ENCODE measurements around the gene ACTA2. TPM values are rescaled to one million over a fixed set of nuclear protein-coding genes. Genes with fewer than 3 reads are reported as not detected.

ACTA2 gene
- total RNA-seq, 1 donor from 2014 or later: 2.4 TPM

- no peak for TF ChIP-seq CTCF (IDR thresholded peaks at IDR 0.05)
- H3K4me1 Mint-ChIP-seq: peaks cover 63% of the 10 kb centered on the region
- H3K4me3 Mint-ChIP-seq: no peak overlapping the region
- intact Hi-C loops (cut with micrococcal nuclease): no loop called here
- H3K27ac Mint-ChIP-seq: peak overlapping the region; percentile 81
- no peaks in the 10 kb centered on the region for H3K9me3 Mint-ChIP-seq
- ATAC-seq (ENCODE audit: low read depth) (no peak), DNase-seq (no peak)
- peaks cover 13% of the 10 kb centered on the region for H3K36me3 Mint-ChIP-seq (ENCODE audit: low read depth)
- CTCF ChIA-PET: no interaction called here
- no peaks in the 10 kb centered on the region for H3K27me3 Mint-ChIP-seq
- POLR2A ChIA-PET: interaction anchor here (8.3 kb wide), 1 partner anchor 12 kb away, joined by 294 read pairs; the partner anchor contains the start of gene STAMBPL1
These were observed 56.1 kb downstream of the ACTA2 start for GRCh38 chr10:88896372-88896993.

GRCh38 chr10:88895250-88895649 lies 57.3 kb downstream of the ACTA2 start:
- no peaks in the 10 kb centered on the region for H3K27me3 Mint-ChIP-seq
- ChIA-PET CTCF (interaction anchor here (1.0 kb wide), 2 partner anchors 38 to 58 kb away, joined by 3 to 5 read pairs; no protein-coding TSS in a partner anchor), POLR2A (interaction anchor here (1.2 to 5.5 kb wide), 2 partner anchors 9 to 14 kb away, joined by 3 to 36 read pairs; partner anchors contain the start of gene STAMBPL1)
- peaks cover 58% of the 10 kb centered on the region for H3K4me1 Mint-ChIP-seq
- TF ChIP-seq CTCF (IDR thresholded peaks at IDR 0.05): no peak
- DNase-seq (no peak), ATAC-seq (ENCODE audit: low read depth) (no peak)
- H3K36me3 Mint-ChIP-seq (ENCODE audit: low read depth): peaks cover 13% of the 10 kb centered on the region
- intact Hi-C loops (cut with micrococcal nuclease): no loop called here
- no peak overlapping the region for H3K27ac Mint-ChIP-seq
- no peak overlapping the region for H3K4me3 Mint-ChIP-seq
- H3K9me3 Mint-ChIP-seq: no peaks in the 10 kb centered on the region

GRCh38 chr10:88893611-88894010 lies 59.0 kb downstream of the ACTA2 start:
- H3K4me3 Mint-ChIP-seq: no peak overlapping the region
- POLR2A ChIA-PET: interaction anchor here (1.4 to 5.5 kb wide), 2 partner anchors 7 to 13 kb away, joined by 4 to 36 read pairs; partner anchors contain the start of gene STAMBPL1
- no peak overlapping the region for H3K27ac Mint-ChIP-seq
- no peak for DNase-seq
- intact Hi-C loops (cut with micrococcal nuclease): no loop called here
- H3K9me3 Mint-ChIP-seq: no peaks in the 10 kb centered on the region
- H3K4me1 Mint-ChIP-seq: peaks cover 60% of the 10 kb centered on the region
- CTCF ChIA-PET: no interaction called here
- H3K36me3 Mint-ChIP-seq (ENCODE audit: low read depth): peaks cover 15% of the 10 kb centered on the region
- no peak for TF ChIP-seq CTCF (IDR thresholded peaks at IDR 0.05)
- no peak for ATAC-seq (ENCODE audit: low read depth)
- H3K27me3 Mint-ChIP-seq: no peaks in the 10 kb centered on the region

GRCh38 chr10:88892222-88892967 lies 60.2 kb downstream of the ACTA2 start:
- Mint-ChIP-seq H3K4me1 (peaks cover 61% of the 10 kb centered on the region), H3K9me3 (no peaks in the 10 kb centered on the region), H3K4me3 (no peak overlapping the region), H3K27ac (no peak overlapping the region), H3K36me3 (ENCODE audit: low read depth) (peaks cover 15% of the 10 kb centered on the region), H3K27me3 (no peaks in the 10 kb centered on the region)
- no peak for ATAC-seq (ENCODE audit: low read depth)
- TF ChIP-seq CTCF (IDR thresholded peaks at IDR 0.05): no peak
- CTCF ChIA-PET: no interaction called here
- POLR2A ChIA-PET: interaction anchor here (1.4 to 5.5 kb wide), 2 partner anchors 9 to 11 kb away, joined by 4 to 36 read pairs; partner anchors contain the start of gene STAMBPL1
- intact Hi-C loops (cut with micrococcal nuclease): no loop called here
- DNase-seq: no peak

Measured in activated B cell treated with CpG ODN at 0.5 μM for 24 hours (primary cell).